K562 (cell line): ENCODE results near the gene KPTN. TPM values are rescaled to one million over a fixed set of nuclear protein-coding genes. Genes with fewer than 3 reads are reported as not detected.
A peak's percentile ranks its signal among the peaks of the same experiment; 100 is the strongest.

Experiments used
- ATAC-seq: fragments of 200-7000 bp; cut with Tn5 transposase; 3 replicates; pipeline ENCODE4 v1.9.1; 2020; ENCODE audit warnings: moderate library complexity
- BruUV-seq: library from RNA; stranded (reverse); fragments of 400-500 nt; replicated peaks from 2 replicates; lab custom pipeline; 2021; lab: Mats Ljungman, UMichigan
- CTCF ChIA-PET: fragments of 300-600 bp; formaldehyde crosslinking; extraction: SDS; loops from one replicate; lab custom pipeline; 2021; ENCODE audit warnings: low intra/inter-chr PET ratio; lab: Yijun Ruan, JAX
- POLR2A ChIA-PET: fragments of 300-600, 350-650 bp; sonication (Branson Sonifier 250); formaldehyde crosslinking; extraction: SDS; loops from one replicate; lab custom pipeline; 2021; ENCODE audit warnings: antibody characterized with exemption, inconsistent platforms; lab: Yijun Ruan, JAX
- DNase-seq, 4 experiments: peaks; one replicate each; pipeline versions ENCODE4 v3.0.0 to v3.0.0-alpha.2; 2011 to 2018; ENCODE audit warnings: low spot score in 3 of 4, mixed read lengths in 3 of 4; ENCODE audit errors: extremely low read depth in 1 of 4
- FAIRE-seq: peaks from 2 replicates; lab custom pipeline; 2011; peaks lifted over from hg19 to GRCh38; lab: Jason Lieb, UNC
- H2AFZ ChIP-seq: 2 replicates; pipeline ENCODE4 v1.6.0; 2011; ENCODE audit warnings: low read depth, low read length, control low read depth, inconsistent platforms
- H3K27ac ChIP-seq: fragments of 200-600 bp; 3 replicates; pipeline ENCODE4 v1.8.0; 2011; ENCODE audit warnings: low read depth, mild to moderate bottlenecking, control low read depth, inconsistent platforms, low read length, moderate library complexity, mixed read lengths; ENCODE audit errors: extremely low read depth
- H3K27me3 ChIP-seq, 2 experiments: fragments of 300-600 bp in 1 of 2; 2 replicates in 1 of 2; 3 replicates in 1 of 2; pipeline versions ENCODE4 v1.6.0 to v1.8.0; 2011; ENCODE audit warnings: inconsistent platforms in 2 of 2, low read length in 2 of 2, mild to moderate bottlenecking in 1 of 2, mixed read lengths in 1 of 2, moderate library complexity in 1 of 2; ENCODE audit not compliant: control insufficient read depth in 2 of 2, insufficient read depth in 2 of 2
- H3K36me3 ChIP-seq: fragments of 300-600 bp; 3 replicates; pipeline ENCODE4 v1.8.0; 2011; ENCODE audit warnings: mild to moderate bottlenecking, low read length, inconsistent platforms; ENCODE audit not compliant: control insufficient read depth, insufficient read depth
- H3K4me1 ChIP-seq, 2 experiments: fragments of 200-600 bp in 1 of 2; replicated peaks in 1 of 2; 2 replicates in 1 of 2; 3 replicates in 1 of 2; pipeline versions ENCODE4 v1.5.1 to v1.8.0; 2011; ENCODE audit warnings: inconsistent platforms in 2 of 2, low read length in 2 of 2, mild to moderate bottlenecking in 1 of 2, mixed read lengths in 1 of 2, moderate library complexity in 1 of 2; ENCODE audit not compliant: control insufficient read depth in 2 of 2, insufficient read depth in 2 of 2
- H3K4me2 ChIP-seq: 2 replicates; pipeline ENCODE4 v1.6.1; 2011; ENCODE audit warnings: low read length, control low read depth, inconsistent platforms, mixed read lengths; ENCODE audit not compliant: insufficient read depth
- H3K4me3 ChIP-seq: fragments of 200-600 bp; sonication (generic), shearing (Covaris generic); 2 replicates; pipeline ENCODE4 v1.5.1; 2016; ENCODE audit warnings: control low read depth, inconsistent platforms
- H3K79me2 ChIP-seq: fragments of 200-600 bp; 3 replicates; pipeline ENCODE4 v1.8.0; 2011; ENCODE audit warnings: low read length, inconsistent platforms; ENCODE audit not compliant: control insufficient read depth, insufficient read depth
- H3K9ac ChIP-seq, 2 experiments: 2 replicates each; pipeline versions ENCODE4 v1.6.0 to v1.6.1; 2011; ENCODE audit warnings: low read depth in 2 of 2, low read length in 2 of 2, control low read depth in 1 of 2, inconsistent platforms in 1 of 2, mild to moderate bottlenecking in 1 of 2, mixed read lengths in 1 of 2; ENCODE audit not compliant: insufficient read depth in 1 of 2
- H3K9me1 ChIP-seq: one replicate; pipeline ENCODE4 v1.6.0; 2011; ENCODE audit warnings: inconsistent platforms, mild to moderate bottlenecking, low read length, moderate library complexity; ENCODE audit not compliant: control insufficient read depth, insufficient read depth
- H3K9me3 ChIP-seq: replicated peaks from 2 replicates; pipeline ENCODE4 v1.5.1; 2011; ENCODE audit warnings: low read depth, low read length, inconsistent platforms; ENCODE audit not compliant: control insufficient read depth, insufficient read depth
- H4K20me1 ChIP-seq: replicated peaks from 2 replicates; pipeline ENCODE4 v1.6.1; 2011; ENCODE audit warnings: low read length, inconsistent platforms, mixed read lengths; ENCODE audit not compliant: control insufficient read depth, insufficient read depth
- ASH1L ChIP-seq: fragments of 450-650 bp; IDR thresholded peaks from 2 replicates; pipeline ENCODE4 v1.6.1; 2018; ENCODE audit warnings: borderline replicate concordance, mild to moderate bottlenecking, low read depth; ENCODE audit not compliant: partially characterized antibody
- DDX20 ChIP-seq: fragments of 450-650 bp; IDR thresholded peaks from 2 replicates; pipeline ENCODE4 v1.6.1; 2016; ENCODE audit warnings: missing genetic modification characterization, low read depth, mild to moderate bottlenecking, missing compliant biosample characterization, moderate library complexity
- ELK1 ChIP-seq: sonication (generic); formaldehyde crosslinking; IDR thresholded peaks from 2 replicates; pipeline ENCODE4 v1.8.1; 2022; ENCODE audit warnings: missing genetic modification reagents
- GTF3C2 ChIP-seq: IDR thresholded peaks from 3 replicates; pipeline ENCODE4 v1.6.1; 2011; ENCODE audit warnings: borderline replicate concordance, mild to moderate bottlenecking, moderate library complexity; ENCODE audit not compliant: insufficient read length; ENCODE audit errors: extremely low read depth
- HCFC1 ChIP-seq: IDR thresholded peaks from 2 replicates; pipeline ENCODE4 v1.6.1; 2012; ENCODE audit warnings: low read depth, low read length, improper control_type of control experiment
- JUNB ChIP-seq: fragments of 450-650 bp; formaldehyde crosslinking; conservative IDR thresholded peaks from 2 replicates; pipeline ENCODE4 v1.4.0; 2020; ENCODE audit warnings: mild to moderate bottlenecking
- MCM7 ChIP-seq, 2 experiments: fragments of 450-650 bp; IDR thresholded peaks; 2 replicates each; pipeline ENCODE4 v1.6.1; 2016 to 2018
- SRSF3 ChIP-seq: fragments of 200-400 bp; formaldehyde crosslinking; IDR thresholded peaks from 2 replicates; pipeline ENCODE4 v1.6.1; 2016; ENCODE audit warnings: mild to moderate bottlenecking, low read length, moderate library complexity; ENCODE audit not compliant: insufficient read depth
- TOE1 ChIP-seq, 2 experiments: fragments of 450-650 bp in 1 of 2; sonication (generic) in 1 of 2; formaldehyde crosslinking in 1 of 2; IDR thresholded peaks; 2 replicates each; pipeline versions ENCODE4 v1.7.1 to v1.8.0; 2016 to 2022; ENCODE audit warnings: borderline replicate concordance in 2 of 2, mild to moderate bottlenecking in 2 of 2, antibody characterized with exemption in 1 of 2, inconsistent platforms in 1 of 2, low read depth in 1 of 2, missing genetic modification reagents in 1 of 2, moderate library complexity in 1 of 2
- YY1 ChIP-seq, 3 experiments: IDR thresholded peaks; 2 replicates each; pipeline ENCODE4 v1.6.1; 2011; ENCODE audit warnings: low read length in 2 of 3, mild to moderate bottlenecking in 2 of 3, moderate library complexity in 2 of 3, borderline replicate concordance in 1 of 3, control low read depth in 1 of 3, low read depth in 1 of 3; ENCODE audit not compliant: insufficient read depth in 3 of 3, insufficient replicate concordance in 2 of 3, control insufficient read depth in 1 of 3, insufficient read length in 1 of 3; ENCODE audit errors: extremely low read depth in 1 of 3
- ZNF146 ChIP-seq: IDR thresholded peaks from one replicate; pipeline ENCODE4 v1.6.1; 2018; ENCODE audit warnings: missing compliant biosample characterization; ENCODE audit not compliant: unreplicated experiment
- ZNF436 ChIP-seq: fragments of 250-450, 450-650 bp; sonication (Bioruptor Pico); formaldehyde crosslinking; IDR thresholded peaks from 2 replicates; pipeline ENCODE4 v1.7.0; 2020; ENCODE audit warnings: mild to moderate bottlenecking
- WGBS: fragments of 100-300 bp; shearing (Covaris generic); methylation state at CpG from one replicate; pipeline ENCODE4 v1.1.6; 2016; ENCODE audit warnings: low coverage, mixed read lengths; ENCODE audit not compliant: insufficient coverage; ENCODE audit errors: missing lambda C conversion rate; 5-methylcytosine and 5-hydroxymethylcytosine counted together
- in situ Hi-C: fragments of 300-500 bp; cut with MboI; formaldehyde crosslinking; loops from 4 replicates; pipeline ENCODE4 v1.15.0; 2018; ENCODE audit warnings: inconsistent platforms, mixed read lengths
- intact Hi-C: fragments of 100-400 bp; cut with micrococcal nuclease; formaldehyde crosslinking; loops from 2 replicates; pipeline ENCODE4 v1.14.2; 2022
- polyA plus RNA-seq, 8 experiments: library from polyadenylated mRNA; depleted of rRNA in 4 of 8; stranded (reverse) in 5 of 8; unstranded in 3 of 8; fragments of >200 nt; fragmentation: Nextera tagmentation in 2 of 8; fragmentation: Illumina TruSeq in 1 of 8; extraction: Ambion mirVana in 2 of 8; extraction: Trizol in 1 of 8; gene quantifications; 2 replicates each; pipeline versions ENCODE4 v1.2.1 to v1.2.3, GENCODE V29; 2011 to 2014; ENCODE audit warnings: inconsistent platforms in 1 of 8, missing spikeins in 1 of 8
- total RNA-seq, 7 experiments: library from RNA; depleted of rRNA in 6 of 7; stranded (reverse); fragments of >200 nt in 6 of 7; fragmentation: Illumina TruSeq in 2 of 7; extraction: Trizol in 2 of 7; gene quantifications; 2 replicates each; pipeline versions ENCODE4 v1.2.1 to v1.2.3, GENCODE V29; 2011 to 2021; ENCODE audit warnings: low replicate concordance in 1 of 7
- TF ChIP-seq, protein P1 (sequence below), 2 experiments: IDR thresholded peaks; 2 replicates each; pipeline ENCODE4 v1.6.1; 2011; ENCODE audit warnings: borderline replicate concordance in 1 of 2, control low read depth in 1 of 2, low read depth in 1 of 2, low read length in 1 of 2, mild to moderate bottlenecking in 1 of 2, mixed read lengths in 1 of 2, moderate library complexity in 1 of 2; ENCODE audit not compliant: insufficient read depth in 1 of 2, insufficient read length in 1 of 2, poor library complexity in 1 of 2, severe bottlenecking in 1 of 2; ENCODE audit errors: extremely low read depth in 1 of 2

KPTN gene
- total and polyA plus RNA-seq, 9 of the 15 experiments (the other 6 are each of a cell fraction or from before 2014, with no cell fraction given): 0.56 to 18.2 (median 8.5) TPM

GRCh38 chr19:47450478-47450877 is 33.5 kb downstream of the KPTN start (continued):
- no peak for TF ChIP-seq YY1 (IDR thresholded peaks at IDR 0.05; ENCODE audit: borderline replicate concordance in 1 of 3, control insufficient read depth in 1 of 3, extremely low read depth in 1 of 3, insufficient read depth in 3 of 3, insufficient read length in 1 of 3, insufficient replicate concordance in 2 of 3, low read depth in 1 of 3, low read length in 2 of 3)
- no peak for TF ChIP-seq DDX20

- Histone ChIP-seq H3K27ac (no peak overlapping the region), H3K4me1 (peaks cover 13 to 39% of the 10 kb centered on the region in 2 experiments; a peak in 4 of 5 replicates), H3K4me2 (no peak overlapping the region), H4K20me1 (peaks cover 7% of the 10 kb centered on the region; the same call in 1 of the 2 replicates), H2AFZ (peak overlapping the region; percentile 94; the same call in 1 of the 2 replicates), H3K9me3 (no peaks in the 10 kb centered on the region), H3K79me2 (no peaks in the 10 kb centered on the region), H3K36me3 (no peaks in the 10 kb centered on the region), H3K9me1 (peaks cover 5% of the 10 kb centered on the region), H3K4me3 (no peak overlapping the region), H3K9ac (peak overlapping the region in 1 of 2 experiments; percentile 83; a peak in 1 of 4 replicates), H3K27me3 (peaks cover 16 to 41% of the 10 kb centered on the region in 2 experiments; a peak in 4 of 5 replicates)
- DNase-seq (no peak), FAIRE-seq (no peak), ATAC-seq (no peak)
- CTCF ChIA-PET: no interaction called here
- WGBS: 23% methylated on average over 9 of the region's 9 CpGs
- intact Hi-C loops (loop anchor here (10.0 kb wide), 1 partner anchor 156 kb away; the partner anchor contains the start of gene BICRA), in situ Hi-C loops (no loop called here)
- BruUV-seq: no TSS peak
- POLR2A ChIA-PET: interaction anchor here (0.9 to 1.5 kb wide), 4 partner anchors 10 to 65 kb away, joined by 3 to 7 read pairs (median 4); no protein-coding TSS in a partner anchor
- TF ChIP-seq, protein P1, sequence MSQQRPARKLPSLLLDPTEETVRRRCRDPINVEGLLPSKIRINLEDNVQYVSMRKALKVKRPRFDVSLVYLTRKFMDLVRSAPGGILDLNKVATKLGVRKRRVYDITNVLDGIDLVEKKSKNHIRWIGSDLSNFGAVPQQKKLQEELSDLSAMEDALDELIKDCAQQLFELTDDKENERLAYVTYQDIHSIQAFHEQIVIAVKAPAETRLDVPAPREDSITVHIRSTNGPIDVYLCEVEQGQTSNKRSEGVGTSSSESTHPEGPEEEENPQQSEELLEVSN (IDR thresholded peaks at IDR 0.05; ENCODE audit: borderline replicate concordance in 1 of 2, extremely low read depth in 1 of 2, insufficient read depth in 1 of 2, insufficient read length in 1 of 2, low read depth in 1 of 2, low read length in 1 of 2, poor library complexity in 1 of 2, severe bottlenecking in 1 of 2): peak in 1 of 2 experiments; percentile 37
- TF ChIP-seq HCFC1: no peak
- TF ChIP-seq MCM7 (IDR thresholded peaks at IDR 0.05): no peak
- no peak for TF ChIP-seq ZNF146 (CRISPR knock-in tag)
- no peak for TF ChIP-seq ELK1
- no peak for TF ChIP-seq SRSF3
- TF ChIP-seq ASH1L: no peak
- TF ChIP-seq JUNB (CRISPR knock-in tag): no peak
- TF ChIP-seq TOE1 (IDR thresholded peaks at IDR 0.05; ENCODE audit: borderline replicate concordance): no peak
- no peak for TF ChIP-seq TOE1 (CRISPR knock-in tag; IDR thresholded peaks at IDR 0.05; ENCODE audit: borderline replicate concordance, low read depth)
- TF ChIP-seq GTF3C2: peak; percentile 10
- TF ChIP-seq ZNF436 (CRISPR knock-in tag): 0 out of 2 replicates have a peak, but pooled peaks have one; percentile 44
Measured at GRCh38 chr19:47448360-47448727, 35.7 kb downstream of the KPTN start.
